ENCODE data around the gene SIGLEC12.

SIGLEC12 gene

DNA sequence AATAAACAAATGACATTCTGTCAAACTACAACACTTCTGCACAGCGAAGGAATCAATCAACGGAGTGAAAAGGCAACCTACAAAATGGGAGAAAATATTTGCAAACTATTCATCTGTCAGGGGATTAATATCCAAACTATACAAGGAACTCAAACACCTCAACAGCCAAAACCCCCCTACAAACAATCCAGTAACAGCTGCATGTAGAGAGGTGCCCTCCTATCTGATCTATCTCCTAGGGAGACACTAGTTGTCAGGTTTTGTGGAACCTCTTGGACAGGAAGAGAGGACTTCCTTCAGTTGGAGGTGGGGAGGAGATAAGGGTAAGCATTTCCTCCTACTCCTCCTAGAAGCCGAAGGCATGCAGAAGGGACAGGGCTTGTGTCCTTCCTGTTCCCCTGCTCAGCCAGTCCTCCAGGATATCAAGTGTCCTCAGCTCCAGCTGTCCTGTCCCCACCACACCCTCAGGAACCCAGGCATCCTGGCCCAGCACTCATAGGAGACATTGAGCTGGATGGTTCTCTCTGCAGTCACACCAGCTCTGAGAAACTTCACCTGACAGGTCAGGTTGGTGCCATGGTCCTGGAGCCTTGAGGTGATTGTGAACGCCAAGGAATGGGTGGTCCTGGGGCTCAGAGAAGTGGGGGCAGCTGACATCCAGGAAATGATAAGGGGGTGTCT, 33.6 kb downstream of the SIGLEC12 start:
- TF ChIP-seq, protein P1, sequence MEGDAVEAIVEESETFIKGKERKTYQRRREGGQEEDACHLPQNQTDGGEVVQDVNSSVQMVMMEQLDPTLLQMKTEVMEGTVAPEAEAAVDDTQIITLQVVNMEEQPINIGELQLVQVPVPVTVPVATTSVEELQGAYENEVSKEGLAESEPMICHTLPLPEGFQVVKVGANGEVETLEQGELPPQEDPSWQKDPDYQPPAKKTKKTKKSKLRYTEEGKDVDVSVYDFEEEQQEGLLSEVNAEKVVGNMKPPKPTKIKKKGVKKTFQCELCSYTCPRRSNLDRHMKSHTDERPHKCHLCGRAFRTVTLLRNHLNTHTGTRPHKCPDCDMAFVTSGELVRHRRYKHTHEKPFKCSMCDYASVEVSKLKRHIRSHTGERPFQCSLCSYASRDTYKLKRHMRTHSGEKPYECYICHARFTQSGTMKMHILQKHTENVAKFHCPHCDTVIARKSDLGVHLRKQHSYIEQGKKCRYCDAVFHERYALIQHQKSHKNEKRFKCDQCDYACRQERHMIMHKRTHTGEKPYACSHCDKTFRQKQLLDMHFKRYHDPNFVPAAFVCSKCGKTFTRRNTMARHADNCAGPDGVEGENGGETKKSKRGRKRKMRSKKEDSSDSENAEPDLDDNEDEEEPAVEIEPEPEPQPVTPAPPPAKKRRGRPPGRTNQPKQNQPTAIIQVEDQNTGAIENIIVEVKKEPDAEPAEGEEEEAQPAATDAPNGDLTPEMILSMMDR (IDR thresholded peaks at IDR 0.05) = no peak

DNA sequence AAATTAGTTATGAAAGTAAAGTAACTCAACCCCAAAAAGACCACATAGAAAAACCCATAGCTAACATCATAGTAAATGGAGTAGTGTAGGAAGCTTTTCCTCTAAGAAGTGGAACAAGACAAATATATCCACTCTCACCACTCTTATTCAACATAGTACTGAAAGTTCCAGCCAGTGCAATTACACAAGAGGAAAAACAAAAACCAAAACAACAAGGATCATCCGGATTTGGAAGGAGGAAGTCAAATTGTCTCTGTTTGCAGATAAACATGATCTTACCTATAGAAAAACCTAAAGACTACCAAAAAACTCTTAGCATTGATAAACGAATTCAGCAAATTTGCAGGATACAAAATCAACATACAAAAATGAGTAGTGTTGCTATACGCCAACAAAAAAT, 34.9 kb downstream of the SIGLEC12 start:
- TF ChIP-seq, protein P1 (IDR thresholded peaks at IDR 0.05) = no peak

DNA sequence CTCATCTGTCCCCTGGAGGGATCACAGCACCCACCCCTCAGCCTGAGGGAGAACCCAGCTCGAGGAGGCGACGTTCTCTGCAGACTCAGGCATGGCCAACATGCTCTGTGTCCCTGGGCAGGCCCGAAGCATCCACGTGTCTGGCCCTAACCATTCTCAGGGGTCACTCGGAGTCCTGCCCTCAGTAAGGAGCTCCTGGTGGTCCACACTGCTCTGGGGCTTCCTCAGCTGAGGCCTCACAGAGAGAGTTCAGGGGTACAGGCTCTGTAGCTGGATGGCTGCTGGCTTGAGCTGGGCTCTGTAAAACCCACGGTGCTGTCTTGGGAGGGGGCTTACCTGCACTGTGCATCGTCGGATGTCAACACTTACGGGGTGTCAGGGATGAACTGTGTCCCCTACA, 38.9 kb downstream of the SIGLEC12 start:
- TF ChIP-seq, protein P1 (IDR thresholded peaks at IDR 0.05) = no peak

DNA sequence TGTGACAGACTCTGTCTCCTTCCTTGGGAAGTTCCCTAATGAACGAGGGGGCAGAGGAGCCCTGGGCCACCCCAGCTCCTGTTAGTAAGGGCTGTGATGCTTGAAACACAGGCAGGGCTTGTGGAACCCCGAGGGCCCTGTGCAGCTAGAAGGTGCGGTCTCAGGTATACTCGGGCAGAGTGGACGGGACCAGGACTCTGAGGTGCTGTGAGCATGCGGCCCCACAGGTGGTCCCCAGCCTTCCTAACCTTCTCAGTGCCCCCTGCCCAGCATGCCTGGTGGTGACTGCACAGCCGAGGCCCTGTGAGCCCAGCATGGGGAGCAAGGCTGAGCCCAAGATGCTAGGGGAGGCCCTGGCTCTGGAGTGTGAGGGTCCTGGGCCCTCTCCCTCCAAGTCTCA, 39.3 kb downstream of the SIGLEC12 start:
- TF ChIP-seq, protein P1 (IDR thresholded peaks at IDR 0.05) = no peak

DNA sequence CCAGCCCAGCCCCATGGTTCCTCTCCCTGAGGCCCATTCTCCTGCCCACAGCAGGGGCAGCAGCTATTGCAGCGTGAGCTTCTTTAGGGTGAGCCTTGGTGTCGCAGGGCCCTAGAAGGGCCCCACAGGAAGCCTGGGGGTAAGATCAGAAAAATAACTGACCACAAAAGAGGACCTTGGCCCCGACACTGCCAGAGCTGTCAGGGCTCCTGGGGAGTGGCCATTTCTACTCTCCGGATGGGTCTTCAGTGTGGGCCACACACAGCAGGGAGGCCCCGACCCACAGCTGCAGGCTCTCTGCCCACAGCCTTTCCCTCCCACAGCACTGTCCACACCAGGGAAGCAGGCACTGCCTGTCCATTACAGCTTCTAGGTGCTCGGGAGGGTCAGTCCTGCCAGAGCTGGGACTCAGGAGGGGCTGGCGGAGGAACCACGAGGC, 39.9 kb downstream of the SIGLEC12 start:
- TF ChIP-seq, protein P1 (IDR thresholded peaks at IDR 0.05) = no peak

DNA sequence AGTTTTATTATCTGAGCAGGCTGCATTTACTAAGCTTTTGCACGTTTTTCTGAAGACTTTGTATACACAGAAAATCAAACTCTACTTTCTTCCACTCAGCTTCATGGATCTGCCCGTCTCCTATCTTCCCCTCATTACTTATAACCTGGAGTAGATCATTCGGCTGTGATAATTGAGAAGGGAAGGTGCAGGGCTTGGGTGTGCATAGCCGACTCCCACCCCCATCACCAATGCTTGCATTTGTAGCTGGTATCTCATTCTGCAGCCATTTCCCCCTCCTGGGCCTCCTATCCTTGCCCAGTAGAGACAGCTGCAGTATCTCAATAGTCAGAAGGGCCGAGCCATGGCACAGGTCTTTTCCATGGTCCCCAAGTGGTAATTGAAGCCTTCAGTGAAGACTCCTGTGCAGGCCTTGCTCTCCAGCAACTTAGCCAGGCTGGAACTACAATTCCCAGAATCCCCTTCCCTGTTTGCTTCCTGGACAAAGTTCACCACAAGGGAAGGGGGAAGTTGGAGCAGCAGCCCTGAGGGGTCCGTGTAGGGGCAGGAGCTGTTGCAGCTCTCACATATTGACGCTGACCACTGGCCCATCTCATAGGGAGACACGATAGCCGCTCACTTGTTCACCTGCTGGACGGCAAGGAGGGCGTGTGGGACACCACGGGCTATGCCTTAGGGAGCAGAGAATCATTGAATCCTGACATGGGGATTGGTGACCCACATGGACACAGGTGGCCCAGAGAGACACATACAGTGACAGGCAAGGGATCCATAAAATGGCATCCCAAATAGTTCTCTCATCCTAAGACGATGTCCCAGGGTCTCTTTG, 41.2 kb downstream of the SIGLEC12 start:
- TF ChIP-seq, protein P1 (IDR thresholded peaks at IDR 0.05) = no peak

DNA sequence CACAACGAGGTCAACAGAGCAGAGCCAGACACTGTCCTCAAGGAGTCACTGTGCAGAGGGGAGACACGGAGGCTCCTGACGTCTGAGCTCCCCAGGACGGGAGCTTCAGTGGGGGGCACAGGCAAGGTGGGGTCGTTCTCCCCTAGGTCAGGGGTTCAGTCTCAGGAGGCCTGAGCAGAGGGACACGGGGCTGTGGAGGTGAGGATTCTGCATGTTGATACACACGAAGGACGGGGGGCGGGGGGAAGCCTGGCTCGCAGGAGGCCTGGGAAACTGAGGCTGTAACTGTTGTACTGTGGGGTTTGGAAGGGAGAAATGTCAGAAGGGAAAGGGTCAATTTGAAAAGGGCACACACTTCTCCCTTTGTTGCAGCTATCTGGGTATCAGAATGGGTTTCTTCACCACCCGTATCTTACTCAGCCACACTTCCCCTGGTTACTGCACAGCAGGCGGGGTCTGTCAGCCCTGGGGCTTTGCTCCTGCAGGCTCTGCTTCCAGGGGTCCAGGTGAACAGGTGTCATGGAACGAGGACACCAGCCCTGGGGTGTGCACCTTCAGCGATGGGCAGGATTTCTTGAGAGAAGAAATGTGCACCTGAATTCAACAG, 42.6 kb downstream of the SIGLEC12 start:
- TF ChIP-seq, protein P1 (IDR thresholded peaks at IDR 0.05) = no peak

All from LNCAP (cell line).